ENCODE results near the gene WDR62. TPM values are rescaled to one million over a fixed set of nuclear protein-coding genes. Genes with fewer than 3 reads are reported as not detected.
"Not testable (repeated sequence)": the region's sequence is repeated elsewhere in the genome, so short reads cannot be mapped to it uniquely, and the experiment has no call there.

Gene WDR62
- total RNA-seq, 4 donors from 2014 or later: 0.78 to 1.8 (median 0.84) TPM

- no peak overlapping the region for H3K4me3 ChIP-seq (replicated peaks in 1 of 3)
- H3K9me3 ChIP-seq: no peaks in the 10 kb centered on the region
- H3K4me1 ChIP-seq: no peaks in the 10 kb centered on the region
- no peaks in the 10 kb centered on the region for H3K27me3 ChIP-seq
- H3K27ac ChIP-seq: no peak overlapping the region
- TF ChIP-seq CTCF (IDR thresholded peaks at IDR 0.05) (no peak), POLR2A (IDR thresholded peaks at IDR 0.05) (no peak)
- H3K36me3 ChIP-seq: no peaks in the 10 kb centered on the region
- intact Hi-C loops (cut with DNase I): no loop called here
- 94 to 95% methylated on average over 7 to 11 of the region's 11 CpGs for WGBS, 2 donors
- no peak for DNase-seq
Observed at GRCh38 chr19:36067681-36068080, 13.0 kb downstream of the WDR62 start.

GRCh38 chr19:36068810-36069499 is 14.3 kb downstream of the WDR62 start:
- H3K36me3 ChIP-seq; H3K27ac ChIP-seq; intact Hi-C loops (cut with DNase I); H3K4me1 ChIP-seq; DNase-seq; H3K27me3 ChIP-seq; H3K9me3 ChIP-seq; H3K4me3 ChIP-seq (replicated peaks in 1 of 3): not testable (repeated sequence)
- WGBS, 2 donors: 100% methylated on average over 1 of the region's 57 CpGs; no CpG with 5 or more reads in 1 of the 2 donors

- H3K27me3 ChIP-seq: no peaks in the 10 kb centered on the region
- intact Hi-C loops (cut with DNase I): no loop called here
- WGBS, 2 donors: 93 to 95% methylated on average over 8 of the region's 8 CpGs
- H3K4me3 ChIP-seq (replicated peaks in 1 of 3): no peak overlapping the region
- H3K9me3 ChIP-seq: no peaks in the 10 kb centered on the region
- TF ChIP-seq CTCF (IDR thresholded peaks at IDR 0.05) (no peak), POLR2A (IDR thresholded peaks at IDR 0.05) (no peak)
- no peaks in the 10 kb centered on the region for H3K4me1 ChIP-seq
- H3K27ac ChIP-seq: no peak overlapping the region
- no peaks in the 10 kb centered on the region for H3K36me3 ChIP-seq
- DNase-seq: no peak
Observed at GRCh38 chr19:36072081-36072480, 17.4 kb downstream of the WDR62 start.

GRCh38 chr19:36073121-36073876 is 18.6 kb downstream of the WDR62 start:
- H3K9me3 ChIP-seq: no peaks in the 10 kb centered on the region
- H3K27ac ChIP-seq: no peak overlapping the region
- intact Hi-C loops (cut with DNase I): no loop called here
- no peak overlapping the region for H3K4me3 ChIP-seq (replicated peaks in 1 of 3)
- no peak for DNase-seq
- H3K4me1 ChIP-seq: no peaks in the 10 kb centered on the region
- no peaks in the 10 kb centered on the region for H3K36me3 ChIP-seq
- WGBS, 2 donors: 92 to 97% methylated on average over 10 of the region's 10 CpGs
- TF ChIP-seq CTCF (IDR thresholded peaks at IDR 0.05) (no peak), POLR2A (IDR thresholded peaks at IDR 0.05) (no peak)
- H3K27me3 ChIP-seq: no peaks in the 10 kb centered on the region

- no peaks in the 10 kb centered on the region for H3K27me3 ChIP-seq
- no peak overlapping the region for H3K27ac ChIP-seq
- H3K36me3 ChIP-seq: no peaks in the 10 kb centered on the region
- H3K4me1 ChIP-seq: peaks cover 0 to 3% of the 10 kb centered on the region in 2 donors
- no peak overlapping the region for H3K4me3 ChIP-seq (replicated peaks in 1 of 3)
- no peaks in the 10 kb centered on the region for H3K9me3 ChIP-seq
- no peak for DNase-seq
- intact Hi-C loops (cut with DNase I): no loop called here
- TF ChIP-seq POLR2A (IDR thresholded peaks at IDR 0.05) (no peak), CTCF (IDR thresholded peaks at IDR 0.05) (no peak)
- 94 to 97% methylated on average over 3 of the region's 3 CpGs for WGBS, 2 donors
Observed at GRCh38 chr19:36079389-36079945, 24.8 kb downstream of the WDR62 start.
